HPDE6-E6E7 (cell line): ENCODE data around the gene CA10.

Source experiments
- DNase-seq: peaks from one replicate; pipeline ENCODE4 v3.0.0; 2011; ENCODE audit warnings: missing footprints; ENCODE audit errors: extremely low spot score

Gene CA10

DNA sequence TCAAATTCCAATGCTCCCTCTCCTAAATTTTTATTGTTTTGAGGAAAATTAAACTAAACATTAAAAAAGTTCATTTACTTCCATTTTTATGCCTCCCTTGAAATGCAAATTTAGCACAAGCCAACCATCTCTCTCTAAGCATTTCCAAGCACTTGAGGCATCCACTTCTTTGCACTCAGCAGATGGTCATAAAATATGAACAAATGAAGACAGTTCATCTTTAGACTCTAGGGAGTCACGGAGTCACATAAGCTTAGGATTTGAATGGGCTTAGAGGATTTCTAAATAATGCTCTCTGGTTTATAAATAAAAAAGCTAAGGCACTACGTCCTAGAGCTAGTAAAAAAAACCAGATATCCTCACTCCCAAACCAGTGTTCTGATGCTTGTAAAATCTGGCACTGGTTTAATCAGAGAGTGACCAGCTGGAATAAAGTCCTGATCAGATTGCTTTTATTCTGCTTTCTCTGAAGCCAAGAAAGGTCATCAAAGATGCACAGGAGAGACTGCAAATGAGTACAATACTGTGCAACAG, 204.2 kb downstream of the CA10 start:
- DNase-seq: no peak

DNA sequence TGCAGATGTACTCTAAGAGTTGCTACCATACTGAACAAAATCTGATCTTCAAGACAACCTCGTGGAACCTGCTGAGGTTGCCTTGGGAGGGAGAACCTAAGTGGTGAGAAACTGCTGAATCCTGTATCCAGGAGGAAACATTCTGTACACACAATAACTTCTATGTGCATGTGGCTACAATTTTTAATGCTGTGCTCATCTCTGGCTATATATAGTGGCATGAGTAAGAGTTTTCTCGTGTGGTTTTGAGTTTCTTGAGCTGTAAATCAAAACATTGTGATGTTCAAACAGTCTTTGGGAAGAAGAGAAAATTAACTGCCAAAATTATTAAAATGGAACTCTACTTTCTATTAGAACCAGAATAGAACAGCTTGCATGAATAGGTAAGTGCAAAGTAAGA, 206.8 kb downstream of the CA10 start:
- no peak for DNase-seq

DNA sequence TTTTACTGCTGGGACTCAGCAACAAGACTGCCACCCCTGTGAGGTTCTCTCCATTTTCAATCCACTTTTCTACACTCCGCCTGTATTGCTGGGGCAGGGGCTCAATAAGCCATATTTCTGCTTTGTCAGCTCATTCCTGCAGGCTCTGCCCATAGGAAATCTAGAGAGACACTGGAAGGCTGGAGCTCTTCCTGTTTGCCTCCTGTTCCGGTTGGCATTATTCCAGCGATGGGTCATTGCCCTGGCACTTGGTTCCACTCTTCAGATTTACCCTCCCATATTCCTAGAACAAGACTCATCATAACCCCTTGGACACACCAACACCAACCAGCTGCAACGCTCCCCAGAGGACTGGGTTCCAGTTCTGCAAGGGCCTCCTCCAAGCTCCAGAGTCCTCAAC, 210.4 kb downstream of the CA10 start:
- DNase-seq: no peak

DNA sequence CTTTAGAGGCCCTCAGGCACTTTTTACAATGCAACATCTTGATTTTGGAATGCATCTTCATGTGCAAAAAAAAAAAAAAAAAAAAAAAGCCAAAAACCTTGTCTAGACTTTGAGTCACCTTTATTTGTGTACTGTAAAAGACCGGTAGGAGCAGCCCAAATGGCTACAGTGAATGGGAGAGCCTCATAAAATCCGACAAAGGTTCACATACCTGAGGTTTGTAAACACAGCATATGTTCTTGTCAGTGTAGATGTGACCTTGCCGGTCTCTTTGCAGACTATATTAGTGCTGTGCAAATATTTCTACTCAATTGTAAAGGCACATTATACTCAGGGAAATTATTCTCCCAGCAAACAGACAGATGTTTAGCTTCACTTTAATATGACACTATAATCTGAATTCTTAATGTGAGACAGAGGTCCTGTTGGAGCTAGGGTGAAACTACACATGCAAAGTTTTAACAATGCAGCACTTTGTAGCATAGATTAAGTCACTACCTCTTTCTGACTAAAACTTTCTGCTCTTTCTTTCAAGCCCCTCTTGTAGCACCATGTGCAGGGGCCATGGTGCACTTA, 211.3 kb downstream of the CA10 start:
- DNase-seq: no peak

DNA sequence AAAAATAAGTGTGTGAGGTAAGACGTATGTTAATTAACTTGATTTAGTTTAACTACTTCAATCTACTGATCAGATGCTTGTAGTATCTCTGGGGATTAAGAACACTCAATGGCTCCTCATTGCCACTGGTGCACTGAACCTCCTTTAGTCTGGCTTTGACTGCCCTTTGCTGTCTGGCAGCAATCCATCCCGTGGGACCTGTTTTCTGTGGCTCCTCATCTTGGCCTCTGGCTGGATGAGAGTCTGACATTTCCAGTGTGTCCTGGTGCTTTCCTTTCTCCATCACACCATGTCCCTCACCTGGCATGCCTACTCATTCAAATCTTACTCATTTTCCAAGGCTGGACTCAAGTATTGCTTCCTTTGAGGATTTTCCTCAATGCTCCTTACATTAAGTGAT, 212.2 kb downstream of the CA10 start:
- no peak for DNase-seq

DNA sequence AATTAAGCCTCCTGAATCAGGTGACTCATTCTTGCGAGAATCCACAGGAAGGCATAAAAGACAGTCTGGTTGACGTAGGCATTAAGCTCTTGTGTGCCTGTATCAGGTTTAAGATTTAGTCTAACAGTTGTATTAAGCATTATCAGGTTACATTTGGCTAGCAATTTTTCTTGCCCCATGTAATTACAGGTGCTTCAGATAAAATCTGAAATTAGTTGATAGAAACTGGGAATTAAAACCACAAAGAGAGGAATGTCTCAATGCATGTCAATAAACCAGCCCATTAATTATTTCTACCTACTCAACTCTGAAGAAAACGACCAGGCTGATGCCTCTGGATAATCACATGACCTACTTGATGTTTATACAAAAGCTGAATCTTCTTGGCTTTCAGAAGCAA, 217.2 kb downstream of the CA10 start:
- no peak for DNase-seq

DNA sequence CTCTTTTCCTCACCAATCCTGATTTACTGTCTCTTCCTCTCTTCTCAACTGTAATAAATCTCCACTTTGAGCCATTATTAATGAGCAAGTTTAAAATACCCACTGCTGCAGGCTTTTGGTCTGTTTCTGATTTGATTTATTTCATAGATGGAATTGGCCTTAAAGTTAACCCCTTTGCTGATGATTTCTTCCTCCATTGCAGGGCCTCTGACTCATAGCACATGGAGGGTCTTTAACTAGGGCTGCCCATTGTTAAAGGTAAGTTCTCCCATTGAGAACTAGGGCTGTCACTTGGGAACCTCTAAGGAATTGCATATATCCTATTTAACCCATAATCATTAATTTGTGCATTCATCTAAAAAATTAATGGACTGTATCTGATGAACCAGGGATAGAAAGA, 221.2 kb downstream of the CA10 start:
- DNase-seq: no peak

DNA sequence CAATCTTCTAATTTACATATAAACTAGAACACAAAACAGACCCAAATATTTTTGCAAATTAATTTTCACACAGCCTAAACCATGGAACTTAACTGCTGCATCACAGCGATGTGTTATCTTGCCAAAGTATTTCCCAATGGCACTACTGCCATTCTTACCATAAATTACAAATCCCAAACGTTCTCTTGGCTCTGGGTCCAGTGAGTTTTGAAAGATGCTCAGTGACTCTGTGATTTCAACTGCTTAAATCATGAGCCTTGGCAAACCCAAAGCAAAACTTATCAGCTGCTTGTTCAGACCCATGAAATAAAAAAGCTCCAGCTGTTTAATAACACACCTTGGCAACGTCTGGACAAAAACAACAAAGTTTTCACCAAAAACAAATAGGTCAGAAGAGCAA, 223.0 kb downstream of the CA10 start:
- no peak for DNase-seq

DNA sequence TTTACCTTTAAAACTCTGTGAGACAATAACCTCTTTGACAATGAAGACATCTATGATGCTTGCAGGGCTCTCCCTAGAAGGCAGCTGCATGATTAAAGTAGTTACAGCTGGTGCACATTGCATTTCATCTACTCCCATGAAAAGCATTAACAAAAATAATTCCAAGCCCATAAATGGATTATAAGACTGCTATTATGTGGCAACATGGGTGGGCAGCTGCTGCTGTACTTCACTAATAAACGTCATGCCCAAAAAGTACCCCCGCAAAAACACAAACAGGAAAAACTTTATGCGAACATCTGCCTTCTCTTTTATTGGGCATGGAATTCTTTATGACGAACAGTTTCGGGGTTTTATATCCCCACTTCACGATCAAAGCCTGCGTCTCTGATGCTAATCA, 224.9 kb downstream of the CA10 start:
- no peak for DNase-seq

DNA sequence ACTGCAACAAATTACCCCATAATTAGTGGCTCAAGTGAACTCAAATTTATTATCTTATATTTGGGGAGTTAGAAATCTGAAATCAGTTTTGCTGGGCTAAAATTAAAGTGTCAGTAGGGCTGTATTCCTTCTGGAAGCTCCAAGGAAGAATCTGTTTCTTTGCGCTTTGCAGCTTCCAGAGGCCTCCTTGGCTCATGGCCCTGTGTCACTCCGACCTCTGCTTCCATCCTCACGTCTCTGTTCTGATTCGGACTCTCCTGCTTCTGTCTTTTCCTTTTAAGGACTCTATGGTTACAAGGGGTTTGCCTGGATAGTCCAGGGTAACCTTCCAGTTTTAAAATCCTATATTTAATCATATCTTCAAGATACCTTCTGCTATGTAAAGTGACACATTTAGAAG, 232.1 kb downstream of the CA10 start:
- DNase-seq: no peak

DNA sequence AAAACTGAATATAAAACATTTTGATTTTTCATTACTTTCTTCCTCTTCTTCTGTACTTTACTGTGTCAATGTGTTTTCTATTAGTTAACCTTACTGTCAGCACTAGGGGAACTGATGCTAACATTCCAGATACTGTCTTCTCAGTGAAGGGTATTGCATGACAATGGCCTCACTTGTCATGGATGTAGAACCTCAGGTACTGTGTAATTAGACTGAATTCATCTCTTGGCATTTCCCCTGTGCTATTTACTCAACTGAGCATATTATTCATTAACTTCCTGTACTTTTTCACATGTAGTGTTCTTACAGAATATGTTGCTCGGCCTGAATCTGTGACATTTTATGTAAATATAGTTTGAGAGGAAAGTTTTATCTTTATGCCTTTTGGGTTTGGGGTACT, 237.0 kb downstream of the CA10 start:
- DNase-seq: no peak

DNA sequence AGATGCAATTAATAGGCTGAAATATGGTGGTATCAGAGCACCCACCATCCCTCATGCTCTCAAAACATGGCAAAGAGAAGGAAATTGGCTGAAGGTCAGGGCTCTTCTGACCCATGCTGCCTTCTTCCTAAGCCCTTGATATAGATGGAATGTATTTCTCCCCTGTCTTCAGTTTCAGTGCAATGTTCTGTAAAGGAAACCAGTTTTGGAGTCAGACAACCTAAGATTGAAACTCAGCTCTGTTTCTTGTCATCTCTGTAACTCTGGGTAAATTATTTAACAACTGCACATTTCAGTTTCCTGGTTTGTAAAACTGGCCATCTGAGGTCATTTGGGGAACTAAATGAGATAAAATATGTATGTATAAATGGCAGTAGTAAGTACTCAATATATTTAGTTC, 243.9 kb downstream of the CA10 start:
- DNase-seq: no peak

DNA sequence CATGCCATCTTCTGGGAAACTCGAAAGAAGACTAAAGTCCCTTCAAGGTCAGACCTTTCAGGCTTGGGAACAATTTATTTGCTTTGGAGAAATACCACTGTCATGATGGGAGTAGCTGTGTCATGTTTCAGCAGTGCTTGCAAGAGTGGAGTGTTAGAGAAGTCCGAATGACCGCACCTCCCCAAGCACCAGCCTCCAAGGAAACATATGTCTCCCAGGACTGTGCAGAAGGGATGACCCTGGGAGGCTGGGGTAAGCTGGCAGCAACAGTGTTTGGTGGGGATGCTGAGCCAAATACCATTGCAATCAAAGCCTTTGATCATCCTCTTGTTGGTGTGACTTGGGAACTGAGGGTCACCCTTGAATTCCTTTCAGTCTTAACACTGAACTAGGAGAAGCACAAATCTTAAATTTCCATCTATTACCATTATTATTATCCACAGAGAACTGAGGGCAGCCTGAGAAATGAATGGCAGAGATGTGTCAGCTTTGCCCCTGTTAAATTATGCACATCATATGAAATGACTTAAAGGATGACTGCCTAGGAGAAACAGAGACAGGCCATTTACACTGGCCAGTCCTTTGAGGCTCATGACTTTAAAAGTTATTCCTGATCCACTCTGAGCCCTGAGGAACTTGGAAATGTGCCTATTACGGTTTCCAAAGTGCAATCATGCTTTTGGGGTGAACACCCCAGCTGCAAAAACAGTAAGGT, 244.9 kb downstream of the CA10 start:
- no peak for DNase-seq

DNA sequence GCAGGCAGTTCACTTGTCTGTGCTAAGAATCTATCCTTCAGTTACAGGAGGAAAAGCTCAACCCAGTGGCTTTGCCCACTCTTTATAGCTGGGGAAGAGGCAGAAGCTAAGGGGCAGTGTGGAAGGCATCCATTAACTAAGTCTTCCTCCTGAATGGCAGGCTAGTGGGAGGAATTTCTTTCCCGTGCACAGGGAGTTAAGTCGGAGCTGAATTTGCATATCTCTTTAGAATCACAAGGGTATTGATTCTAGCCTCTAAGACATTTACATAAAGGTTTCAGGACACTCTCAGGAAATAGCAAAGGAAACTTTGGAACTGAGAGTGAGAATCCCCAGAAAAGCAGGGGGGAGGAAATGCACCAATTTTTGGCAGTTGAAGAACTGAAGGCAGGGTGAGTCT, 245.6 kb downstream of the CA10 start:
- no peak for DNase-seq

DNA sequence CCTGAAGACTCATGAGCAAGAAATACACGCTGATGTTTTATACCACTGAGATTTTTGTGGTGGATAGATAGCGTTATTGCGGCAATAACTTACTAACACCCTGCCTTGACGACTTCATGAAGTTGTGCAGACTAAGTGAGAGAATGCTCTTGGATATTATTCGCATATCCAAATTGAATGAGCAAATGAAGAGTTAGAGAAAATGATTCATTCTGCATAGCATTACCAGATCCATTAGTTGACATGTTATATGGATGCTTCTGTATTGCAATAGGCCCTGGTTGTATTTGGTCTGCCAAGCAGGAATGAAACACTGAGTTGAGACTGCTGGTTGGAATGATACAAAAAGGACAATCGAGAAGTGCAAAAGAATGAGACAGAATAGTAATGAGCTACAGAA, 247.3 kb downstream of the CA10 start:
- no peak for DNase-seq

DNA sequence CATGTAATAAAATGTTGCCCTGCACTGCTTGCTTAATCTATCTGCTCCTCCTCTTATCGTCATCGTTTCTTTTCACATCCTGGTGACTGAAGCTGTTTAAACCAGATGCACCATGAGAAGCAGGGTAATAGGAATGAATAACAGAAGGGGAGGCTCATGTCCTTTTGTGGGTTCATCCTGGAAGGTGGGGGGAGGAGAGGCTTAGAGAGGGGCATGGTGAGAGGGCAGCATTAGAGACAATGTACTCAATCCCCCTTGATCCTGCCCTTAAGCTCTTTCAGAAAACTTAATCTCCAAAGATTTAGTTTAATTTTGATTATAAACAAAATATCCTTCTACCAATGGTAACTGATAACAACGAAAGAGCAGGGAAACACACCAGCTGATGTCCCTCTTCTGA, 248.5 kb downstream of the CA10 start:
- no peak for DNase-seq

DNA sequence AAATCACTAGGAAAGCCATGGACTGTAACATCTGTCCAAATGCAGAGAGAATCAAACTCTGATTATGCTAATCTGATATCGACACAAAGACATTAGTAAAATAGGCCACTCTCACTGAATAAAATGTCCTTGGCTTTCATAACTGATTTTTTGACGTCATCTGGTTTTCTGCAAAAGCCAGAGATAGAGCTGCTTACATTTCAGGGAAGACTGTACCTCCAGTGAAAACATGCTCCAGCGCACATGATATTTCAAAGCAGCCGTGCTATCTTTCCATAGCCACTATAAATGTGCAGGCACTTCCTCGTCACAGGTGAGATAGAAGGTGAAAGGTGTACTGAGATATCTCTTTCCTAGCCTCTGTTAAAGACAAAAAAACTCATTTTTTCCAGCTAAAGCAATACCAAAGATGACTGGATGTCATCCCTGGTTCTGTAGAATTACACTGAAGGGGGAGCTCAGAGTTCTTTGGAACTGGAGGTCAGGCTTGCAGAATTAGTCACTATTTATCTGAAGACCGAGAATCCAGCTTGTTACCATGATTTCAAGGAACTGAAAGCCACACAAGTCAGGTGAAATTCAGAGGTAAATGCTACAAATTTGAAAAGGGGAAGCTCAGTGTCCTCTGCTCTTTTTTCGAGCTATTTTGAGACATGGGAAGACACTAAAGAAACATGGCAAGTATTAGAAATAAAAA, 249.5 kb downstream of the CA10 start:
- no peak for DNase-seq

DNA sequence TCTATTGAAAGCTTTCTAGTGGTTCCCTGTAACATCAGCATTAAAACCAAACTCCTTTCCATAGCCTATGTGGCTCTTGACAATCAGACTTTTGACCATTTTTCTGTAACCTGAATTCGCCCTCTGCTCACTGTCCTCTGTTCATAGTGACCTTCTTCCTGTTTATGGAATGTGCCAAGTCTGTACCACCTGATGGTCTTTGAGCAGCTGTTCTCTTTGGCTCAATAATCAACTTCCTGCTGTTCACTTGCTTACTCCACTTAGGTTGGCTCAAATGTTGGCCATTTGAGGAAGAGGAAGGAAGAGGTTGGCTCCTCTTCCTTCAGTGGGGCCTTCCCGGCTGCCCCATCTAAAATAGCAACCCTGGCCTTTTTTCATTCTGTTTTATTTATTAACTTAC, 251.5 kb downstream of the CA10 start:
- DNase-seq: no peak

DNA sequence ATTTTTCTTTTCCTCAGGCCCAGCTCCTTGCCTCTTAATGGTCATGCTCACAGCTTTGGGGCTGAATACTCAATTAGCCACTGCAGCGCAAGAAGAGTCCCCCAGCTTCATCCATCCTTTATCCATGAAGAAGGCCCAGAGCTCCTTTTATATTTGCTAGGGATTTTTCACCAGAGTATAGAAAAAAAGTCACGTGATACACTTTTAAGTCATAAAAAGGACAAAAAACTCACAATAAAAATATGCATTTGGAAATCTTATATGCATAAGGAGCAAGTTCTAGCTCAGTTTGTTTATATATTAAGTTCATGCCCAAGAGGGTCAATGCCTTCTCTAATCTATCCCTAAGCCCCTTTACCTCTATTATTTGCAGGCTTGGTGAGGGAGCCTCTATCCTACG, 254.1 kb downstream of the CA10 start:
- no peak for DNase-seq

DNA sequence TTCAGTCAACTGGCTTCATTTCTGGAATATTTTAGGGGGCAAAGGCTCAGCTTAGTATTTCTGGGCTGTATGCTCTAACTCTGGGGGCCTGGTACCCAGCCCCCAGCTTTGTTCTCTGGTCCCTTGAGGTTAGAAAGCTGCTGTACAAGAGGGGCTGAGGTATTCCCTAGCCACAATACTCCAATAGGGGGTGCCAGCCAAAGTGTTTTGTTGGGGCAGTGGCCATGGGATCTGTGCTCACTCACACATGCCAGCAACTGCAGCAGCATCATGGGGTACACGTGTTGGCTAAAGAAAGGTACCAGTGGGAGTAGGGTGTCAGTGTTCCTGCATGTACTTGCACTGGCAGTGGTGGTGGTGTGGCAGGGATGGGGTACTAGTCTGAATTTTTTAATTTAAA, 257.3 kb downstream of the CA10 start:
- no peak for DNase-seq

DNA sequence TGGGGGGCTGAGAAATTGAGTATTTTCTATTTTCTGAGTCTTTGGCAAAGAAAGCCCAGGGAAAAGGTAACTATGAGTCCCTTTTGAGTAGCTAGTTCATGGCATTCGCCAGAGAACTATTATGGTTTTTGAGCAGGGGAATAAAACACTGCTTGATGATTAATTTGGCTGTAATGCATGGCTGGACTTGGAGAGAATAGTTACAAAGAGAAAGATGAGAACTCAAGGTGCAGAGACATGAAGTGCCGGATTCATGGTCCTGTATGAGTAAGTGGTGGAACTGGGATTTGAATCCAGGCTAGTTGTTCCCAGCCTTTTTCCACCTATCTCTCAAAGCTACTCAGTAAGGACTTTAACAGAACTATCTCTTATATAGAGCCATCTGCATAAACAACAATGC, 266.6 kb downstream of the CA10 start:
- no peak for DNase-seq

DNA sequence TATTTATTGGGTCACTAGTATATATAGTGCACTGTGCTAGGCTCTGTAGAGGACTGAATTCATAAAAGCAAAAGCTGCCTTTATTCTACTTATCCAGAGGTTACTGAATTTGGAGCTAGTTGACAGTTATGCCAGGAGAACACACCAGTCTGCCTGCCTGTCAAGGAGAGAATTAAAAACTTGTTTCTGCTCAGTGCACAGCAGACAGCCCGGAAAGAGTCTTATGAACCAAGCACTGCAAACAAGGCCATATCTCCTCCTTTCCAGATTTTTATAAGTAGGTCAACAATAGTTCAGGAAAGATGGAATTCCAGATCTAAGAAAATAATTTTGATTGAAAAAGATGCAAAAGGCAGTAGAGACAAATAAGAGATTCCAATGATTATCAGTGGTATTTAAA, 267.8 kb downstream of the CA10 start:
- DNase-seq: no peak

DNA sequence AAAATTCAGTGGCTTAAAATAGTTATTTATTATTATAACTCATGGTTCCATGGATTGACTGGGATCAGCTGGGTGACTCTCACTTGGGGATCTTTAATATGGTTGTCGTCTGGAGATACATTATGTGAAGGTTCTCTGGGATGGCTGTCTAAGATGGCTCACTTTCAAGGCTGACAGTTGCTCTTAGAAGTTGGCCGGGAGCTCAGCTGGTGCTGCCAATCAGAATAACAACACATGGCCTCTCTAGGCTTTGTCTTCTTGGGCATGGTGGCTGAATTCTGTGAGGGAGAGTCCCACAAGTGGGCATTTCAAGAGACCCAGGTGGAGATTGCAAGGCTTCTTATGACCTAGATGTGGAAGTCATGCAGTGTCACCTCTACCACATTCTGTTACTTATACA, 269.7 kb downstream of the CA10 start:
- DNase-seq: no peak
